Superior temporal gyrus (tissue), 1 donor: ENCODE results near the gene TMEM175.

Experiments used
- DNase-seq: peaks from one replicate; pipeline ENCODE4 v3.0.0-alpha.2; 2016; ENCODE audit errors: extremely low spot score

TMEM175 gene

DNA sequence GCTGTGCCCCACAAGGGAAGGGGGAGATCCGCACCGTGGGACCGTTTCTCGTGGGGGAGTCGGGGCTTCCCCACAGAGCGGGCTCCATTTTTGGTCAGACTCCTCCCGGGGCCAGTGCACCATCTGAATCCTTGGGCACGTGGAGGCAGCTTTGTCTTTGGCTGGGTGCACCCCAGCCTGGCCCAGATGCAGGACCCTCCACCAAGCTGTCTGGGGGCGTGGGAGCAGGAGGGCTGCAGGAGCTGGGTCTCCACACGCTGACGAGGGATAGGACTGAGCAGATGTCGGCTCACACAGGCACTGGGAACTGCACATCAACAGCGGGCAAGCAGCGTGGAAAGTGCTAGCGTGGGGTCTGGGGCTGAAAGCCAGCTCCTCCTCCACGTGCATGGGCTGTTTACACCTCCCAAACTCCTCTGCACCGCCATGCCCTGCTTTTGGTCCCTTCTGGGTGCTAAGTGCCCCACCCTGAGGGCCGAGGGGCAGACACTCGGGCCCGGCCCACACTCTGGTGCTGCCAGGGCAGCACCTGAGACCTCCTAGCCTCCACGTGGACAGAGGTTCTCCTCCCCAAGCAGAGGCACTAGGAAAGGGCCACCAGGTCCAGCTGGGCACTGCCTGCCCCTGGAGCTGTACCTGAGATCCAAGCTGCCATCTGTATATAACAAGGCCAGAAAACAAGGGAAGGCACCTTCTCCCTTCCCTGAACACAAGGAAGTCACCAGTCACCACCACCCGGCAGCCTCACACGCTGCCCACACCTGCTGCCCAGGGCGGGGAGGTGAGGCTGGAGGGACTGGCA lies 27.3 kb downstream of the TMEM175 start:
- DNase-seq, result no peak

DNA sequence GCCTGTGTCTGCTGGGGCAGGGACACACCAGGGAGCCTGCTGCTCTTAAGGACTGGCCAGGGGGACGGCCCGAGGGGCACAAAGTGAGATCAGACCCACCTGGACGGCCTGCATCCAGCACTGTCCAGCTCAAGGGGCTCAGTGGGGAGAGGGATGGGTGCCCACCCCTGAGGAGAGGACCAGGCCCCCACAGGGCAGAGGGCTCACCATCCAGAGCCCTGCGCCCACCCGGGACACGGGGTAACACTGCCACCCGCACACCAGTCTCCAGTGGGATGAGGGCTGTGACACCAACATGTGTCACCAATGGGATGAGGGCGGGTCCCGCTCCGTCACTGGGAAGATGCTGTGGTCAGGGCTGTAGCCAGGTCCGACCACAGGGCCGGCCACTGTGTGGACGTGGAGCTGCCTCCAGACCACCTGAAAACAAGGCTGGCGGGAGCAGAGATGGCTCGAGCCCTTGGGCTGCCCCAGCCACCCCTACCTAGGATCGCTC lies 27.9 kb downstream of the TMEM175 start:
- no peak for DNase-seq

DNA sequence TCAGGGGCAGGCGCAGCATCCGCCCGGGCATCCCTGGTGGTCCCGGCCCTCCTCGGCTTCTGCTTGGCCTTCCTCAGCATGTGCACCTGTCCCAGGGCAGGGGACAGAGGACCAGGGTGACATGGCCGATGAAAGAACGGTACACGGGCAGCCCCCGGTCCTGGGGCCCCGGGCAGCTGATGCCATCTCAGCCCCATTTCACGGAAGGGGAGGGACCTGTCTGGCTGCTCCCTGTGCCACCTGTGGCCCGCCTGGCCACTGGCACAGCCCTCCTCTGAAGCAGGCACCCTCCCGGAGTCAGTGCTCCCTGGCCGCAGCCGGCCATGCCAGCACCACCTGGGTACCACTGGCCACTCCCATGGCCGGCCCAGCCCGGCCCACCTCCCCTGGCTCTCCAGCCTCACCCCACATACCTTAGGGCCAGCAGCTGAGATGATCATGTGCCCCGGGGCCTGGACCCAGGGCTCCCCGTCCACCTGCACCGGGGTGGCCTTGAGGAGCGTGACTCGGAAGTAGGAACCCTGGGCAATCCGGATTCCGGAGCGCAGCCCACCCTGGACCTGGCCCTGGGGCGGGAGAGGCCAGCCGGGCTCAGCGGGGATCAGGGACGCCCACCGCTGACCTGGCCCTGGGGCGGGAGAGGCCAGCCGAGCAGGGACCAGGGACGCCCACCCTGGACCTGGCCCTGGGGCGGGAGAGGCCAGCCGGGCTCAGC lies 28.5 kb downstream of the TMEM175 start:
- no peak for DNase-seq

DNA sequence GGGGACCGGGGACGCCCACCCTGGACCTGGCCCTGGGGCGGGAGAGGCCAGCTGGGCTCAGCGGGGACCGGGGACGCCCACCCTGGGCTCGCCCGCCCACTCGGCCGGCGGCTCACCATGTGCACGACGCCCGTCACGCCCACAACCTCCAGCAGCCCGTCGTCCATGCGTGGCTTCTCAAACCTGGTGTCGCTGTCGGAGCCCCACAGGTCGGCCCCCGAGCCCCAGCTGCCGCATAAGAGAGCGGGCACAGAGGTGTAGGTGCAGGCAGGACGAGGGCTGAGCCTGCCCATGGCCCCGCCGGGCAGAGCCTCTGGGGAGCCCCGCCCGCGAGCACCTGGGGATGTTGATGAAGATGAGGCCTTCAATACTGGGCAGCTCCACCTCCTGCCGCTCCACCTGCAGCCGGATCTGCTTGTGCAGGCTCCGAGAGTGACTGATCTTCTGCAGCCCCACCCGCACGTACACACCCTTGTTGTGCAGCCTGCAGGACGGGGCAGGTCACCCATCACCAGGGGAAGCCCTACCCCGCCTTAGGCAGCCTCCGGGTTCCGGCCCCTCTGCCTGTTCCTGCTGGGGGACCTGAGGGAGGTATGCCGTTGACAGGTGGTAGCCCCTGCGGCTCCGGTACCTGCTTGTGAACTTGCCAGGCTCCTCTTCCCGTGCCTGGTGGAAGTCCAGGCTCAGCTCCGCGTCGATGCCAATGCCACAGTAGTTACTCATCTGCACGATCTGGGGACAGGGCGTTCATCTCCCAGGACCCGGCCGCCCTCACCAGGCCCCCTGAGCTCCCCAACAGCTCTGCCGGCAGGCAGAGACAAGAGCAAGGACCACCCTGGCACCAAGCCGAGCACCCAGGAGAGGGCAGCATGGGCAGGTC lies 29.3 kb downstream of the TMEM175 start:
- no peak for DNase-seq

DNA sequence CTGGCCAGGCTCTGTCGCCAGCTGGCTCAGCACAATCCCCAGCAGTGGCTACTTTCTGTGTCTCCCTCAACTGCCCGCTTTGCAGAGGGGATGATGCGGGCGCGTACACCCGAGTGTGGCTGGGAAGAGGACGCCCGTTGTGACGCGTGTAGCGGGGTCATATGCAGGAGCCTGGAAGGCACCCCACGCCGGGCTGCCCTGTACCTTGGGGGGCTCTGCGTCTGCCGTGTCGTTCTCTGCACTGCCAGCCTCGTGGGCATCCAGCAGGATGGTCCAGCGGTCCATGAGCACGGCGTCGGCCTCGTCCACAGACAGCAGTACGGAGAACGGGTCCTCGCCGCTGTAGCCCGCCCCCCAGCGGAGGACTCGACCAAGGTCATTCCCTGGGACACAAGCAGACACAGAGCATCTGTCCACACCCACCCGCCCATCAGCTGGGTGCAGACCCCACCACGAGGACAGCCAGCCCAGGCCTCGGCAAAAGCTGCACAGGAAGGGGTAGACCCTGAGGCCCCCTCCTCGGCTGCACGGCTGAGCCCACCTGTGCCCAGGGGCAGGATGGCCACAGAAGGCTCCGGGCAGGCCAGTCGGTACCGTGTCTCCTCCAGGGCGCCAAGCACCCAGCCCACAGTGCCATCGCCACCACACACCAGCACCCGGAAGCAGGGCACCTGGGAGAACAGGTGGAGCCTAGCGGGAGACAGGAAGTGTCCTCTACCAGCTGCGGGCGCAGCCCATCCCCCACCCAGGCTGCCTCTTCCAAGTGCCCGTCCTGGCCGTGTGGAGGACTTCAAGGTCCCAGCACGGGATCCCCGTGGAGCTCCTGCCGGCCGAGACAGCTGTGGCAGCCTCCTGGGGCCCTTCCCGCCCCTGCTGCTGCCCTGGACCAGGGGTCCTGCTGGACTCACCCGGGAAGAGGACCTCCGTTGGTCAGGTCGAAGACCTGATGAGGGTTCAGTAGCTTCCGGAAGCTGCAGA lies 30.3 kb downstream of the TMEM175 start:
- DNase-seq, result no peak

DNA sequence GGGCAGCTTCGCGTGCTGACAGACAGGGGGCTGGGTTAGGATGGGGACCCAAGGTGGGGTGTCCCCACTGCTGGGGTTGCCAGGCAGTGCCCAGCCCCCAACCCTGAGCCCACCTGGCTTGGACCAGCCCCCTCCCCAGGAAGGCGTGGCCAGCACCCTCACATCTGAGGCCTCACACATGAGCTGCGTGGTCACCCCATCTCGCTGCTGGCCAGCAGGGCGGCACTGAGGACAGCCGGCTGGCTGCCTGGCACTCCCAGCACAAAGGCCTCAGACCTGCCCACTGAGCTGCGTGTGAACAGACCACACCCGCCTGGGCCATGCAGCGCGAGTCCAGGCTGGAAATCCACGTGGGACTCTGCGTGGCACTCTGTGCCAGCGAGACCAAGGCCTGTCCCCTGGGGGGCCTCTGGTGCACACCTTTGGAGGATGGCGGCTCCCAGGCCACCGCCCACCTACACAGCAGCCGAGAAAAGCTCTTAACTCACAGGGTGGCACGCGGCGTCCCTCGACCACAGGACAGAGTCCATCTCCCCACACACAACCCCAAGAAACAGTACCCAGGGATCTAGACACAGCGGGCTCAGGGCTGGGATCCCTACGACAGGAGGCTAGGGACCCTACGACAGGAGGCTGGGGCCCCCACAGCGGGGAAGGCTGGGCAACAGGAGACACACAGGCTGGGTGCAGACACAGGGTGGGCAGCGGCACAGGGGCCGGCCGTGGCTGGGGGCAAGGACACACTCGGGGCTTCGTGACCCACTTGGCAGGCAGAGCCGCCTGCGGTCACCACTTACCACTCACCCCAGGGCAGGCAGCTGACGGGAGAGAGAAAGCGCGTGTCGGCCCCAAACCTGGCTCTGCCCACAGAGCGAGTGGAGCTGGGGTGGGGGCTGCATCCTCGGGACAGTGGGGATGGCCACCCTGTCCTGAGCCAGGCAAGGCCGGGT lies 31.3 kb downstream of the TMEM175 start:
- DNase-seq, result no peak

DNA sequence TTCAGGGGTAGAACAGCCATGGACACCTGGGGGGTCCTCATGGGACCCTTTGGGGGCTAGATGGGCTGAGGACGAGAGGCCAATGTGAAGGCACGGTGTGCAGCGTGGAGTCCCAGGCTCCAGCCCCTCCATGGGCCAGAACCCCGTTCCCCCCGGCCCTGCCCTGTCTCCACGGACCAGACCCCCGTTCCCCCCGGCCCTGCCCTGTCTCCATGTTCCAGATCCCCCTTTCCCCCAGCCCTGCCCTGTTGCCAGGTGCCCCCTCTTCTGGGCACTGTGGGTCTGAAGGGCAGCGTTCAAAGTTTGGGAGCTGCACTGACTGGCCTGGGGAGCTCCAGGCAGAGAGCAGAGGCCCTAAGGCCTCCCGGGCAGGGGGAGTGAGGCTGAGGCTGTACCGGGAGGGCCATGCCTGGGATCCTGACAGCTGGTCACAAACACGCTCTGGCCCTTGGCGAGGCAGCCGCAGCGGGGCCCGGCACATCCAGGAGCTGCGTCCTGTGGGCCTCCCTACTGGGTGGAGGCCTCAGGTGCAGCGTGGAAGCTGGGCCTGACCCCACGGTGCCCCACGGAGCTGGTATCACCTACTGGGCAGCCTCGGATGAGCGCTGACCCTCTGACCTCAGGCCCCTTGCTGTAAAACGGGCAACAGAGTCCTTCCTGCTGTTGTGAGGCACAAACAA lies 32.2 kb downstream of the TMEM175 start:
- DNase-seq, result no peak

DNA sequence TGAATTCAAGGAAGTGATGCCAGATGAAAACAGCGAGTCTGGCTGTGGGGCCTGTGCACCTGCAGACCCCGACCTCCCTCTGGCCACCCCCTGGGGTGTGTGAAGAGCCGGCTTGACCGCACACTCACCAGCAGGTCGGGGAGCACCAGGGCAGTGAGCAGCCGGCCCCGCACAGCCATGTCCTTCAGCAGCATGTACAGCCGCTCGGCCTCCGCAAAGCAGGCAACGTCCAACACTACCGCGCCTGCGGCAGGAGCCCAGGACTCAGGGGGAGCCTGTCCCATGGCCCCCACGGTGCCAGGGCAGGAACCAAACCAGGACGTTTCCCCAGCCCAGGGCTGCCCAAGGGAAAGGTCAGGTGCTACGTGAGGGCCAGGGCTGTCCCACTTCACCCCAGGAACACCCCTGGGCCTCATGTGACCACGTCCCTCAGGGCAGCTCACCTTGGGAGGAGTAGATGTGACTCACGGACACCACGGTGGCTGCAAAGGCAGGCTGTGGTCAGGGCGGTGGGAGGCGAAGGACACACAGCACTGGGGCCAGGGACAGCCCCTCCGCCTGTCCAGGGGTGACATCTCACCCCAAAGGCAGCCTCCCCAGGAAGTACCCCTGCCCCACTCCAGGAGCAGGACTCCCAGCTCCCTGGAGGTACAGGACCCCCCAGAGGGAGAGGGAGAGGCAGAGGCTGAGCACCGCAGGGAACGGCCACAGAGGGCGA lies 32.9 kb downstream of the TMEM175 start:
- no peak for DNase-seq

DNA sequence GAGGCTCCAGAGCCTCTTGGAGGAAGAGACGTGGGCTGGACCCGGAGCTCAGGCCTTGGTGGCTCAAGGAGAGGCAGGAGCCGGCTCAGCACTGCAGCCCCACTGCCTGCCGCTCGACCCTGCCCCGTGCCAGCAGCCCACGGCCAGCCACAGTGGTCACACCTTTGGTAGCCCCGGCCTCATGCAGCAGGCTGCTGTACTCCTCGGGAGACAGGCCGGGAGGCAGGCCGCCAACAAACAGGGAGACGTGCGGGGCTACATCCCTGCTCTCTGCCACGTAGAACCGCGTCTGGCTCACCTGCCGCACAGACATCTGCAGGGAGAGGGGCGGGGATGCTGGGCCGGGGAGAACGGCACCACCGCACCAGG lies 33.5 kb downstream of the TMEM175 start:
- no peak for DNase-seq

DNA sequence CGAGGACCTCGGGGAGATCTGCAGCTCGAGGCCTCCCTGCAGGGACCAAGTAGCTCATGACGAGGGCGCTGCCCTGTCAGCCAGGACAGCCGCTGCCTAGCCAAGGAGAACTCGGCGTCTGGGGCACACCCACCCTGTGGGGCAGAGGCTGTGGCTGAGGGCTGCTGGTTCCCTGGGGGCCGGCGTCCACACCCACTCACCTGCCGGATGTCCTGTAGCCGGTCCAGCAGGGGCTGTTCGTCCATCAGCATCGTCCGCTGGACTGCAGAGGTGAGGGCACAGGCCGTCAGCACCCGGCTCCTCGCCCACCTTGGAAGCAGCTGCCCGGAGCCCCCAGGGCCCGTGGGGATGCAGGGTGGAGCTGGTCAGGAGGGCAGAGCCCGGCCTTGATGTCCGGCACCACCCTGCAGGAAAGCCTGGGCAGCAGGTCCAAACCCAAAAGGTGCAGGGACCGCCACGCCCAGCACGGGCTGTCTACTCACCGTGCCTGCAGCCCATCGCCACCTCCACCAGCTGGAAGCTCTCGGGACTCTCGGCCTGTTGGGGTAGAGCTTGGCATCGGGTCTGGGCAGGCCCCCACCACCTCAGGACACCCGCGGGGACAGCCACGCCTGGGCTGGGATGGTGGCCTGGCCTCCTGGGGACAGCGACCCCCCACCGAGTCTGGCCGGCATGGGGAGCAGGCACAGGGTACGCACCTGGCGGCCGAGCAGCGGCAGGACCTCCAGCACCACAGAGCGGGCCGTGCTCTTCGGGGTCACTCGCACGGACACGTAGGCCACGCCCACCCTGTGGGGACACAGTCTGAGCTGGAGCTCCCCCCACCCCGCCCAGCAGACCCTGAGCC lies 34.2 kb downstream of the TMEM175 start:
- DNase-seq, result no peak

DNA sequence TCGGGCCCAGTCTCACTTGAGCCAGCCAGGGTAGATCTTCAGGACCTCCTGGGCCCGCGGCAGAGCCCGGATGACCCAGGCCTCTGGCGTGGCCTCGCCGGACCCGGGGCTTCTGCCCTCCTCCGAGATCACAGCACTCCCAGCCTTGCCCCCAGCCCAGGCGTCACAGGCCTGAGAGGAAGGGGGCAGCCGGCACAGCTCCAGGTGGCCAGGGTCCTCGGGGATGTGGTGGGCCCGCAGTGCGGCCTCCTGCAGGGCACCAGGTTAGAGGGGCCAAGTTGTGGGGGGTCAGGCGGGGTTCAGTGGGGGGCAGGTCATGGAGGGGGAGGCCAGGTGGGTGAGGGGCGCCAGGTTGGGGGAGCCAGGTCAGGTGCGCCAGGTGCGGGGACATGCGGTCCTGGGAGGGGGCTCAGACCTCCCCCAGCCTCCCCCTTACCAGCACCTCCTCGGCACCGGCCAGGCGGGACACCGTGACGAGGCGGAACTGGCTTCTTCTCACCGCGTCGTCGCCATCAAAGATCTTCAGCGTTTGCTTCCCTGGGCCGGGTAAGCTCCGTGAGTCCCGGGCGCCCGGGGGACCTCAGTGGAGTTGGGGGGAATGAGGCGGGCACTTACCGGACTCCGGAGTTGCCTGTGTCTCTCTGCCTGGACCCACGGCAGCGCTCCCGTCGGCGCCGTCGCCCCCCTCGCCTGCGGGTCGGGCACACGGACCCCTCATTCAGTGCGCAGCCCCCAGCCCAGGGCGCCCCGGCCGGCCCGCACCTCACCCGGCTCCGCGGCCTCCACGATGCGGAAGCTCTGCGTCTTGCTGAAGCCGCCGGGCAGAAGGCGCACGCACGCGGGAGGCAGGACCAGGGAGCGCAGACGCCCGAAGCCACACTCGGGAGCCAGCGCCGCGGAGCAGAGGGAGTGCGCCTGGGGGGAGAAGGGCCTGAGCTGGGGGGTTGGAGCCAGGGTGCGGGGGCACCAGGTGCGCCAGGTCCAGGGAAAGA lies 35.1 kb downstream of the TMEM175 start:
- DNase-seq, result no peak

DNA sequence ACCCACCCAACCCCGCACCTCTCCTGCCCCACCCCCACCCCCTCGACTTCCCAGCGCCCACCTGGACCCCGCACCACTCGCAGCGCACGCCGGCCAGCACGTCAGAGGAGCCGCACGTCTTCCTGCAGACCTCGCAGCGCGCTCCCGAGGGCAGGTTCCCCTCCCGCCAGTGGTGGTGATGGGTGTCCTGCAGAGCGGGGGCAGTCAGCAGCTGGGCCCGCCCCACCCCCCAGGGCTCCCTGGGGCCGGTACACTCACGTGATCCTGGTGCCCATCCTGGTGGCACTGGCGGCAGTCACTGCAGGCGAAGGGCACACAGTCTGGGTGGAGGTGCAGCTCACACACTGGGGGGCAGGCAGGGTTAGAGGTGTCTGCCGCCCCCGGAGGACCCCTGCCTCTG lies 36.0 kb downstream of the TMEM175 start:
- no peak for DNase-seq

DNA sequence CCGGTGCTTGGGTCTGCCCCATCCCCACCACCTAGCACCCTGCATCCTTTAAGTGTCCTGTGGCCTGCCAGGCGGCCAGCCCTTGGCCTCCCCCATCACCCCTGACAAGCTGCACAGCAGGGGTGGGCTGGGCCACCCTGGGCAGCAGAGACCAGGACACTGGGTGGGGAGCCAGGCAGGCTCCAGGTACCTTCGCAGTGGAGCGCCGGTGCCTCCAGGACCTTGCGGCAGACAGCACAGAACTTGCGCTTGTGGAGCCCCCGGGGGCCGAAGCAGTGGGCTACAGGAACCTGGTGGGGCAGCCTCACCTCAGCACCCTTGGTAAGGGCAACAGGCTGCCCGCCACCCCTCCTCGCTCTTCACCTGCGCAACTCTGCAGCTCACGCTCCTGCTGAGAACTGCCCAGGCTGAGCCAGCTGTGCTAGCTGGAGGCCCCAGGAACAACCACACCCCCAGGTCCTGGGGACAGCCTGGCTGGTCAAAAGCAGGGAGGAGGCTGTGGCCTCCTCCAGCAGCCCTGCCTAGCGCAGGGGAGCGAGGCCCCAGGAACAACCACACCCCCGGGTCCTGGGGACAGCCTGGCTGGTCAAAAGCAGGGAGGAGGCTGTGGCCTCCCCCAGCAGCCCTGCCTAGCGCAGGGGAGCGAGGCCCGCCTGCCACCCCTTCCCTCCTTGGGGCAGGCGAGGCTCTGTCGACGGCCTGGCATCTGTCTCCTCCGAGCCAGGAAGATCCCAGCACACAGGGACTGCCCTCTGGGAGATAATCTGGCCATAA lies 36.5 kb downstream of the TMEM175 start:
- DNase-seq, result no peak

DNA sequence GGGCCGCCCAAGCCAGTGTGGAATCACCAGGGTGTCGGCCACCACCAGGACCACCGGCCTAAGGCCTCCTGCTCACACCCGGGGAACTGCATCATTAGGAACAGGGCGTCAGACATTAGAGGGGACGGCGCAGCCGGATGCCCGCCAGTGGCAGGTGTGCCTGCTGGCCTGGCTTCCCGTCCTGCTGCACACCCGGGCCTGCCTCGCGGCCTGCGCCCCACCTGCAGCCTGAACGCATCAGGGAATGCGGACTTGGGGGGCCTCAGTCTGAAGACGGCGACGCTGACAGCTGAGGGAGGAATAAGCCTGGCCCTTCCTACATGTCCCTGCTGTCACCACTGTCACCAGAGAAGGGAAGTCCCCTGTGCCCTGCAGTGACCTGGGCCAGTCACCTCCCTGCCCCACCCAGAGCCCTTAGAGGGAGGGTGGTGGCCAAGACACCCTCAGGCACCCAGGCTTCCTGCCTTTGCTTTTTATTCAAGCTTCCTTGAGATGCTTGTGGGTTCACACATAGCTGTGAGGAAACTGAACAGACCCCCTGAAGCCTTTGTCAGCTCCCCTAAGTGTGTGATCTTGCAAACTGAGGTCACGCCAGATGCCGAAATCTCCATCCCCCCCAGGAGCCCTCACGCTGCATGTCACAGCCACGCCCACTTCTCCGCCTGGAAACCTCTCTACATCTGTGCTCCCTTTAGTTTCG lies 37.9 kb downstream of the TMEM175 start:
- DNase-seq, result no peak
